GM21528 (cell line): ENCODE measurements around the gene CEP72.
"Not testable (repeated sequence)": the region's sequence is repeated elsewhere in the genome, so short reads cannot be mapped to it uniquely, and the experiment has no call there.

ENCODE experiments used
- ATAC-seq: cut with Tn5 transposase; IDR thresholded peaks from one replicate; pipeline ENCODE4 v1.9.1; 2021; ENCODE audit warnings: mild to moderate bottlenecking, moderate library complexity; ENCODE audit not compliant: unreplicated experiment, low FRiP score

Gene CEP72

GRCh38 chr5:679166-679895 lies 67.2 kb downstream of the CEP72 start:
- not testable (repeated sequence) for ATAC-seq

GRCh38 chr5:680118-680795 lies 68.1 kb downstream of the CEP72 start:
- ATAC-seq, result not testable (repeated sequence)

DNA sequence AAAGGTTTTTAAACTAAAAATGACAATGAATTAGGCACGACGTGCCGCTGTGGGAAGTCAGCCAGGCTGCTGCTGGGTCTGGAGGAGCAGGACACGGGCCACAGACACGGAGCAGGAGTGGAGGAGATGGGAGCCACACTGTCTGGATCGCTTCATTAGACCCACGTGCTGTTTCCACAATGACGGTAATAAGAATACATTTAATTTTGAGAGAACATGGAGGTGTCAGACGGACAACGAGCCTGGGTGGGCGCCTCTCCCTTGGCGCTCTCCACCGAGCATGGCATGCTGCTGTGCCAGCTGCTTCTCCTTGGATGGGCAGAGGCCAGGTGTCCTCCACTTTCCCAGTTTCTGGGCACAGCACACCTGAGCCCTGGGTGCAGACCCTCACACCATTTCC lies 68.7 kb downstream of the CEP72 start:
- ATAC-seq, result not testable (repeated sequence)

DNA sequence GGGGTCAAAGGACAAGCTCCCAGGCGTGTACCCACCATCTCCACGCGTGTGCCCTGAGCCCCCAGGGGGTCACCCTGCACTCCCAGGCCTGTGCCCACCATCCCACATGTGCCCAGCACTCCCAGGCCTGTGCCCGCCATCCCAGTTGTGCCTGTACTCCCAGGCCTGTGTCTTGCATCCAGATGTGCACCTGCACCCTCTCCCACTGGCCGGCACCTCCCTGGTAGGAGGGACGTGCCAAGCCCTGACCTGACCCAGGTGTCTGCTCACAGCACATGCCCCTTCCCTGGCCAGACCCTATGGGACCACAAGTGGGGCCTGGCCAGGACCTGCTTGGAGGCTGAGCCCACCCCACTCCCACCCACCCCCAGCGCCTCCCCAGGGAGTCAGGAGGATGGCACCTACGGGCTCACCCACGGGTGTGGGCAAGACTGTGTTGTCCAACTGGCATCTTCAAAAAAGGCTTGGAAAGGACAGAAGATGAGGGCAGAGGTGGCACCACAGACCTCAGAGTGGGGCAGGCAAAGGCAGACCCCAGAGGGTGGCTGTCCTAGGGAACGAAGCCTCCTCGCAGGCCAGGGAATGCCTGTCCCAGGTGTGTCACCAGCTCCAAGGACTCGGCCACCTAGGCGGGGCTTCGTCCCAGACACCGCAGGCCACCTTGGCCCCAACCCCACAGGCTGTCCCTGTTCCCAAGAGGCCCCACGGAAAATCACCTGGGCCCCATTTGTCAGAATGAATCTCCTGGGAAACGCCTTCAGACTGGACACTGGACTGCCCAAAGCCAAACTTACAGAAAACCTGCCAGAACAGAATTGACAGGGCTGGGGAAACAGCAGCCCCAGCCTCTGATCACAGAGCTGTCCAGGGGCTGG lies 69.4 kb downstream of the CEP72 start:
- ATAC-seq, result not testable (repeated sequence)

DNA sequence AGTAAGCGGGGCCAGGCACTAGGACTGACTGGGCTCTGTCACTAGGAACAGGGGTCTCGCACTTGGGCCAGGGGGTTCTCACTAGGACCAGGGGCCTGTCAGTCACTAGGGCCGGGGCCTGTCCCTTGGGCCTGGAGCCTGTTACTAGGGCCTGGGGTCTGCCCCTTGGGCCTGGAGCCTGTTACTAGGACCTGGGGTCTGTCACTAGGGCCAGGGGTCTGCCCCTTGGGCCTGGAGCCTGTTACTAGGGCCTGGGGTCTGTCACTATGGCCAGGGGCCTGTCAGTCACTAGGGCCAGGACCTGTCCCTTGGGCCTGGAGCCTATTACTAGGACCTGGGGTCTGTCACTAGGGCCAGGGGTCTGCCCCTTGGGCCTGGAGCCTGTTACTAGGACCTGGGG lies 70.1 kb downstream of the CEP72 start:
- not testable (repeated sequence) for ATAC-seq

- not testable (repeated sequence) for ATAC-seq
These were observed 70.7 kb downstream of the CEP72 start for GRCh38 chr5:682651-683358.

- no peak for ATAC-seq
These were observed 71.7 kb downstream of the CEP72 start for GRCh38 chr5:683551-684481.

GRCh38 chr5:684751-685216 lies 72.6 kb downstream of the CEP72 start:
- no peak for ATAC-seq

DNA sequence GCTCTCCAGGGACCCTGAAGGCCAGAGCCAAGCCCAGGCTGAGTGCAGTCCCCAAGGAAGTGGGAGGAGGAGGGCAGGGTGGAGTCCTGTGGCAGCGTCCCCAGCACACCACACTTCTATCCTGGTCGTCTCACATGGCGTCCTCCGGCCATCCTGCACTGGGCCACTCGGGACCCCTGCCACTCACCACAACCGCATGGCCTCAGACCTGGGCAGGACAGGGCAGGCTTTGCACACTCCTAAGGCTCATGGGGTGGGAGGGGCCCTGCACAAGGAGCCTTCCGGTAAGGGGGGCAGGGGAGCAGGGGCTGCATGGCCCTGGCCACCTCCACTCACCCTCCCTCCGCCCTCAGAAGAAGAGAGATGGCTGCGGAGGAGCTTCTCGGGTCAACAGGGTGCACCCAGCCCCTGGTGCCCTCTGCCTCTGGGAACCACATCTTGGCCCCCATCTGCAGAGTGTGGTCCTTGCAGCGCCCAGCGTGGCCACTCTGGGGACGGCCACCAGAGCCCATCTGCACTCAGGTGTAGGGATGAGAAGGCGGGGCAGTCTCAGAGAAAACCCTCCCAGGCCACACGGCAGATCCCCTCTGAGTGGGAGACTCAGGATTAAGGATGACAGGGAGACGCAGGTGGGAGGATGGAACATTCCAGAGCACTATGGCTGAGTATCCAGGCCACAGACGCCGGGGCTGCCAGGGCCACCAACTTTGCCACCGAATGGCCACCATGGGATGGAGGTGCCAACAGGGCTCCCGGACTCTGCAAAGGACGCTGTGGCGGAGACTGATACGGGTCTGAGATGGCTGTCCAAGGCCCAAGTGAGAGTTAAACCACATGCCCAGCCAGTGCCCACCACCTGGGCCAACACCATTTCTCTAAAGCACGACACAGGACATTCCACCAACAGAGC lies 73.4 kb downstream of the CEP72 start:
- ATAC-seq, result no peak

GRCh38 chr5:686172-686523 lies 74.0 kb downstream of the CEP72 start:
- ATAC-seq, result not testable (repeated sequence)

DNA sequence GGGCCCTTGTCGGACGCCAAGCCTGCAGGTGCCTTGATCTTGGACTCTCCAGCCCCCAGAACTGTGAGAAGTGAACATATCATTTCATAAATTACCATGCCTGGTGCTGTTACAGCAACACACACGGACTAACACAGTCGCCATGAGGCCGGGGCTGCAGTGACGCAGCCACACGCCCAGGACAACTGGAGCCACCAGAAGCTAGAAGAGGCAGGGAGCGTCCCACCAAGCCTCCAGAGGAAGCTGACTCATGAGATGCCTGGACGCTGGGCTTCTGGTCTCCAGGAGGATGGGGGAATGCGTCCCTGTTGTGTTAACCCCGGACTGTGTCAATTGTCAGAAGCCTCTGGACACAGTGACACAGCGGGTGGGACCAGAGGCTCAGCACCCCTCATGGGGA lies 74.8 kb downstream of the CEP72 start:
- not testable (repeated sequence) for ATAC-seq

DNA sequence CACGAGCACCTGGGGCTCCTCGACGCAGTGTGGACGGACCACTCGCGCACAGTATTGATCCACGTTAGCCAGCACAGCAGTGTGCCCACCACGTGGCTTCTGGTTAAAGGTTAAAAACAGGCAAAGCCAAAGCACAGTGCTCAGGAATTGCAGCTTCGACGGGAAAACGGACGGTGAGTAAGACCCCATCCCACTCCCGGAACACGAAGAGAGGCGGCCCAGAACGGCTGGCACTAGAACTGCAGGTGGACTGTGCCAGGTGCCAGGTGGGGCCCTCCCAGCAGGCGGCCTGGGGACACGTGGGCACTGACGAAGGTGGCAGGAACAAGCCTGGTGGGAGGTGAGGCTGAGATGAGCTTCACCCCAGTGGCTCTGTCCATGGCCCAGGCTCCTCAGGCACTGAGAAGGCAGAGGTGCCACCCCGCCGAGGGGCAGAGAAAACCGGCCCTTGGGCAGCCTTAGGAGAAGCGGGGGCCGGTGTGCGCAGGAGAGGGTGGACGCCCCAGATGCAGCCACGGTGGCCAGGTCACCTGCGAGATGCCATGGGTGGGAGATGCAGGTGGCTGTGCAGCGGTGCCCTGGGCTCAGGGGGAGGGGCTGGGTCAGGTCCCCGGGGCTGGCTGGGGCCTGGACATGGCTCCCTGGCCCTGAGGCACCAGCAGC lies 76.3 kb downstream of the CEP72 start:
- ATAC-seq, result not testable (repeated sequence)

DNA sequence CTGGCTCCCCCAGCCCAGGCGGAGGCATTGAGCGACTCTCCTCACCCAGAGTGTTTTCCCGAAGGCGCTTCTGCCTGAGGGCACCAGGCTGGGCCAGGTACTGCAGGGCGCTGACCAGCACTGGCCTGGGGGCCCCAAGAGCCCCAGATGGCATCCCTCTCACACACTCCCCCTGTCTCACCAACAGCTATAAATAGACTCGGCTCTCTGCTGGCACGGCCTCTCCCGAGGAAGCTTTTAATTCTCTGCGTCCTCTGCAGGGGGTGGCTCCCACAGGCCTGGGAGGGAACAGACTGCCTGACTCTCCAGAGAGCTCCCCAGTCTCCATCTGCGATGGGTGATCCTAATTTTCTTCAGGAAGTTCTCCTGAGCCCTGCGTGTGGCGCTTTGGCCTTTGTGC lies 78.2 kb downstream of the CEP72 start:
- not testable (repeated sequence) for ATAC-seq

- ATAC-seq, result not testable (repeated sequence)
These were observed 78.9 kb downstream of the CEP72 start for GRCh38 chr5:691049-691448.

DNA sequence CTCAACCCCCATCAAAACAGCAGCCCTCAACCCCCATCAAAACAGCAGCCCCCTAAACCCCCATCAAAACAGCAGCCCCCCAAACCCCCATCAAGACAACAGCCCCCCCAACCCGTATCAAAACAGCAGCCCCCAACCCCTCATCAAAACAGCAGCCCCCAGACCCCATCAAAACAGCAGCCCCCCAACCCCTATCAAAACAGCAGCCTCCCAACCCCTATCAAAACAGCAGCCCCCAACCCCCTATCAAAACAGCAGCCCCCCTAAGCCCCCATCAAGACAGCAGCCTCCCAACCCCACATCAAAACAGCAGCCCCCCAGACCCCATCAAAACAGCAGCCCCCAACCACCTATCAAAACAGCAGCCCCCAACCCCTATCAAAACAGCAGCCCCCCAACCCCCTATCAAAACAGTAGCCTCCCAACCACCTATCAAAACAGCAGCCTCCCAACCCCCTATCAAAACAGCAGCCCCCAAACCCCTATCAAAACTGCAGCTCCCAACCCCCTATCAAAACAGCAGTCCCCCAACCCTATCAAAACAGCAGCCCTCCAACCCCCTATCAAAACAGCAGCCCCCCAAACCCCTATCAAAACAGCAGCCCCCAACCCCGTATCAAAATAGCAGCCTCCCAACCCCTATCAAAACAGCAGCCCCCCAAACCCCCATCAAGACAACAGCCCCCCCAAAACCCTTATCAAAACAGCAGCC lies 79.8 kb downstream of the CEP72 start:
- ATAC-seq, result no peak

- ATAC-seq, result not testable (repeated sequence)
These were observed 80.4 kb downstream of the CEP72 start for GRCh38 chr5:692529-693041.
